GM12878 (cell line): ENCODE measurements around the gene ABCB10. TPM values are rescaled to one million over a fixed set of nuclear protein-coding genes. Genes with fewer than 3 reads are reported as not detected.

Experiments
- ATAC-seq: fragments of 200-7000 bp; cut with Tn5 transposase; 3 replicates; pipeline ENCODE4 v1.9.1; 2020; ENCODE audit warnings: mild to moderate bottlenecking, moderate library complexity
- BruUV-seq: library from RNA; stranded (reverse); fragments of 400-500 nt; replicated peaks from 2 replicates; lab custom pipeline; 2021; lab: Mats Ljungman, UMichigan
- CTCF ChIA-PET: fragments of 300-600 bp; sonication (Branson Sonifier 250); formaldehyde crosslinking; extraction: SDS; loops from one replicate; lab custom pipeline; 2021; ENCODE audit warnings: inconsistent platforms; lab: Yijun Ruan, JAX
- POLR2A ChIA-PET: fragments of 350-600 bp; formaldehyde crosslinking; extraction: SDS; loops from one replicate; lab custom pipeline; 2021; ENCODE audit warnings: inconsistent platforms; lab: Charles Lee
- RAD21 ChIA-PET: fragments of 300-600 bp; sonication (Branson Sonifier 250); formaldehyde crosslinking; loops from one replicate; lab custom pipeline; 2023; ENCODE audit warnings: antibody characterized with exemption; ENCODE audit not compliant: unreplicated experiment; lab: Charles Lee
- SMC1A ChIA-PET: fragments of 300-600 bp; sonication (Branson Sonifier 250); formaldehyde crosslinking; loops from one replicate; lab custom pipeline; 2023; ENCODE audit not compliant: unreplicated experiment, uncharacterized antibody; lab: Charles Lee
- DNase-seq: peaks from one replicate; pipeline ENCODE4 v3.0.0-alpha.2; 2011; ENCODE audit warnings: low read depth, low spot score
- FAIRE-seq: peaks from 3 replicates; lab custom pipeline; 2011; peaks lifted over from hg19 to GRCh38; lab: Jason Lieb, UNC
- H2AFZ ChIP-seq: 2 replicates; pipeline ENCODE4 v1.6.0; 2011; ENCODE audit warnings: low read depth, low read length, control low read depth; ENCODE audit not compliant: control insufficient read depth
- H3K27ac ChIP-seq: 2 replicates; pipeline ENCODE4 v1.5.1; 2011; ENCODE audit warnings: control low read depth; ENCODE audit not compliant: control insufficient read depth, insufficient read depth
- H3K27me3 ChIP-seq, 2 experiments: replicated peaks in 1 of 2; 2 replicates each; pipeline versions ENCODE4 v1.6.0 to v1.6.1; 2011; ENCODE audit warnings: low read length in 1 of 2; ENCODE audit not compliant: control insufficient read depth in 2 of 2, insufficient read depth in 2 of 2
- H3K36me3 ChIP-seq, 2 experiments: 2 replicates each; pipeline ENCODE4 v1.5.1; 2011; ENCODE audit warnings: low read length in 1 of 2; ENCODE audit not compliant: control insufficient read depth in 2 of 2, insufficient read depth in 2 of 2
- H3K4me1 ChIP-seq: 2 replicates; pipeline ENCODE4 v1.6.1; 2011; ENCODE audit warnings: mild to moderate bottlenecking, low read length, moderate library complexity, mixed read lengths; ENCODE audit not compliant: control insufficient read depth, insufficient read depth
- H3K4me2 ChIP-seq: 2 replicates; pipeline ENCODE4 v1.6.0; 2011; ENCODE audit warnings: control low read depth; ENCODE audit not compliant: control insufficient read depth, insufficient read depth
- H3K4me3 ChIP-seq: fragments of 200-600 bp; sonication (generic); 2 replicates; pipeline ENCODE4 v1.5.1; 2016
- H3K79me2 ChIP-seq: 2 replicates; pipeline ENCODE4 v1.6.0; 2011; ENCODE audit warnings: low read length; ENCODE audit not compliant: control insufficient read depth, insufficient read depth
- H3K9ac ChIP-seq: 2 replicates; pipeline ENCODE4 v1.8.0; 2011; ENCODE audit warnings: low read length, control low read depth, mixed read lengths; ENCODE audit not compliant: control insufficient read depth, insufficient read depth
- H3K9me3 ChIP-seq: replicated peaks from 3 replicates; pipeline ENCODE4 v1.5.1; 2011; ENCODE audit warnings: mild to moderate bottlenecking, low read length; ENCODE audit not compliant: control insufficient read depth, insufficient read depth
- H4K20me1 ChIP-seq: 2 replicates; pipeline ENCODE4 v1.6.0; 2011; ENCODE audit not compliant: control insufficient read depth, insufficient read depth
- CBX3 ChIP-seq: fragments of 200-600 bp; sonication (generic); IDR thresholded peaks from 2 replicates; pipeline ENCODE4 v1.6.1; 2016; ENCODE audit warnings: low read depth, borderline replicate concordance
- EED ChIP-seq: sonication (generic); IDR thresholded peaks from 2 replicates; pipeline ENCODE4 v1.6.1; 2016; ENCODE audit warnings: antibody characterized with exemption, low read depth
- GATAD2B ChIP-seq: fragments of 450-650 bp; conservative IDR thresholded peaks from 2 replicates; pipeline ENCODE4 v1.6.1; 2017; ENCODE audit warnings: low read depth, mild to moderate bottlenecking, moderate library complexity
- HDAC2 ChIP-seq: fragments of 200-600 bp; sonication (generic); IDR thresholded peaks from 2 replicates; pipeline ENCODE4 v1.6.1; 2017
- HDGF ChIP-seq: fragments of 450-650 bp; IDR thresholded peaks from 2 replicates; pipeline ENCODE4 v1.6.1; 2016; ENCODE audit warnings: antibody characterized with exemption
- MTA3 ChIP-seq: IDR thresholded peaks from 2 replicates; pipeline ENCODE4 v1.6.1; 2012; ENCODE audit warnings: low read length, inconsistent platforms, borderline replicate concordance
- NR2F1 ChIP-seq: fragments of 450-650 bp; conservative IDR thresholded peaks from 2 replicates; pipeline ENCODE4 v1.6.1; 2017; ENCODE audit warnings: mild to moderate bottlenecking
- RB1 ChIP-seq: fragments of 450-650 bp; formaldehyde crosslinking; IDR thresholded peaks from 2 replicates; pipeline ENCODE4 v1.6.1; 2017; ENCODE audit warnings: mild to moderate bottlenecking, borderline replicate concordance
- RUNX3 ChIP-seq: IDR thresholded peaks from 2 replicates; pipeline ENCODE4 v1.6.1; 2012; ENCODE audit warnings: low read length, inconsistent platforms
- SMARCA5 ChIP-seq: fragments of 450-650 bp; IDR thresholded peaks from 2 replicates; pipeline ENCODE4 v1.6.1; 2017; ENCODE audit warnings: mild to moderate bottlenecking
- SP1 ChIP-seq: IDR thresholded peaks from one replicate; pipeline ENCODE4 v1.6.1; 2011; ENCODE audit warnings: low read depth, low read length
- SRF ChIP-seq, 2 experiments: IDR thresholded peaks; 2 replicates each; pipeline ENCODE4 v1.6.1; 2011; ENCODE audit warnings: low read depth in 2 of 2, low read length in 2 of 2, mild to moderate bottlenecking in 1 of 2, moderate library complexity in 1 of 2
- SUPT20H ChIP-seq: IDR thresholded peaks from 2 replicates; pipeline ENCODE4 v1.6.1; 2011; ENCODE audit warnings: low read depth, mild to moderate bottlenecking, low read length, moderate library complexity, borderline replicate concordance; ENCODE audit not compliant: control insufficient read depth
- ZNF207 ChIP-seq: fragments of 450-650 bp; IDR thresholded peaks from 2 replicates; pipeline ENCODE4 v1.6.1; 2014; ENCODE audit warnings: antibody characterized with exemption, mild to moderate bottlenecking, borderline replicate concordance
- ZNF592 ChIP-seq: fragments of 450-650 bp; IDR thresholded peaks from 2 replicates; pipeline ENCODE4 v1.6.1; 2017; ENCODE audit warnings: mild to moderate bottlenecking, moderate library complexity
- WGBS: methylation state at CpG from one replicate; pipeline ENCODE4 v1.1.6; 2016; ENCODE audit warnings: low lambda C conversion rate; ENCODE audit not compliant: insufficient replicate concordance, insufficient coverage; ENCODE audit errors: missing lambda C conversion rate; 5-methylcytosine and 5-hydroxymethylcytosine counted together
- in situ Hi-C: fragments of 300-500 bp; cut with MboI; formaldehyde crosslinking; loops from 9 replicates; pipeline ENCODE4 v1.14.3; 2018; ENCODE audit warnings: mixed read lengths
- intact Hi-C: fragments of 100-400 bp; cut with micrococcal nuclease; formaldehyde crosslinking; loops from one replicate; pipeline ENCODE4 v1.14.2; 2022; ENCODE audit not compliant: unreplicated experiment
- polyA plus RNA-seq, 11 experiments: library from polyadenylated mRNA; depleted of rRNA in 4 of 11; unstranded in 6 of 11; stranded (reverse) in 5 of 11; fragments of >200 nt; fragmentation: Nextera tagmentation in 4 of 11; fragmentation: Illumina TruSeq in 1 of 11; extraction: Ambion mirVana in 4 of 11; extraction: Trizol in 1 of 11; gene quantifications; 1 replicate in 1 of 11; 2 replicates in 10 of 11; pipeline versions ENCODE4 v1.2.1 to v1.2.3, GENCODE V29; 2011 to 2016; ENCODE audit warnings: inconsistent platforms in 2 of 11, missing spikeins in 2 of 11, low read depth in 1 of 11
- total RNA-seq, 4 experiments: library from RNA; depleted of rRNA in 3 of 4; stranded (reverse); fragments of >200 nt in 3 of 4; fragmentation: Illumina TruSeq in 1 of 4; extraction: Trizol in 1 of 4; gene quantifications; 2 replicates each; pipeline versions ENCODE4 v1.2.1 to v1.2.3, GENCODE V29; 2013 to 2021
- TF ChIP-seq, protein P1 (sequence below): fragments of 450-650 bp; formaldehyde crosslinking; IDR thresholded peaks from 2 replicates; pipeline ENCODE4 v1.5.0; 2022; ENCODE audit warnings: mild to moderate bottlenecking, missing genetic modification characterization

The ABCB10 gene
- total and polyA plus RNA-seq, 10 of the 15 experiments (the other 5 are each of a cell fraction or from before 2014, with no cell fraction given), result 8.0 to 30.5 (median 16.7) TPM

GRCh38 chr1:229495782-229496181 is 62.7 kb downstream of the ABCB10 start (continued):
- TF ChIP-seq SP1, result no peak
- TF ChIP-seq HDAC2, result no peak
- no peak for TF ChIP-seq NR2F1

GRCh38 chr1:229487181-229487580 is 71.3 kb downstream of the ABCB10 start:
- Histone ChIP-seq H3K4me1 (no peaks in the 10 kb centered on the region), H3K36me3 (peaks cover 2 to 22% of the 10 kb centered on the region in 2 experiments; a peak in 3 of 4 replicates), H3K79me2 (no peaks in the 10 kb centered on the region), H3K9ac (no peak overlapping the region), H3K4me2 (no peak overlapping the region), H3K27me3 (no peaks in the 10 kb centered on the region), H3K4me3 (no peak overlapping the region), H4K20me1 (no peaks in the 10 kb centered on the region), H3K9me3 (no peaks in the 10 kb centered on the region), H3K27ac (no peak overlapping the region), H2AFZ (no peak overlapping the region)
- ChIA-PET SMC1A (interaction anchor here (0.6 kb wide), 1 partner anchor 46 kb away, joined by 3 read pairs; no protein-coding TSS in a partner anchor), RAD21 (interaction anchor here (1.1 kb wide), 1 partner anchor 228 kb away, joined by 3 read pairs; no protein-coding TSS in a partner anchor), POLR2A (no interaction called here), CTCF (interaction anchor here (1.3 to 1.9 kb wide), 4 partner anchors 22 to 230 kb away, joined by 3 to 6 read pairs (median 4); partner anchors contain the start of gene NUP133)
- ATAC-seq (no peak), DNase-seq (no peak), FAIRE-seq (peak; percentile 7)
- 0% methylated on average over 1 of the region's 1 CpG for WGBS
- BruUV-seq, result TSS peak; percentile 28
- intact Hi-C loops, result no loop called here
- in situ Hi-C loops, result no loop called here
- TF ChIP-seq ZNF592 (no peak), HDGF (no peak), SMARCA5 (no peak), SUPT20H (no peak), EED (no peak), SRF (IDR thresholded peaks at IDR 0.05; ENCODE audit: low read depth in 2 of 2, low read length in 2 of 2) (no peak), RUNX3 (no peak), GATAD2B (no peak), ZNF207 (no peak), RB1 (no peak), MTA3 (no peak), CBX3 (no peak)
- TF ChIP-seq, protein P1, sequence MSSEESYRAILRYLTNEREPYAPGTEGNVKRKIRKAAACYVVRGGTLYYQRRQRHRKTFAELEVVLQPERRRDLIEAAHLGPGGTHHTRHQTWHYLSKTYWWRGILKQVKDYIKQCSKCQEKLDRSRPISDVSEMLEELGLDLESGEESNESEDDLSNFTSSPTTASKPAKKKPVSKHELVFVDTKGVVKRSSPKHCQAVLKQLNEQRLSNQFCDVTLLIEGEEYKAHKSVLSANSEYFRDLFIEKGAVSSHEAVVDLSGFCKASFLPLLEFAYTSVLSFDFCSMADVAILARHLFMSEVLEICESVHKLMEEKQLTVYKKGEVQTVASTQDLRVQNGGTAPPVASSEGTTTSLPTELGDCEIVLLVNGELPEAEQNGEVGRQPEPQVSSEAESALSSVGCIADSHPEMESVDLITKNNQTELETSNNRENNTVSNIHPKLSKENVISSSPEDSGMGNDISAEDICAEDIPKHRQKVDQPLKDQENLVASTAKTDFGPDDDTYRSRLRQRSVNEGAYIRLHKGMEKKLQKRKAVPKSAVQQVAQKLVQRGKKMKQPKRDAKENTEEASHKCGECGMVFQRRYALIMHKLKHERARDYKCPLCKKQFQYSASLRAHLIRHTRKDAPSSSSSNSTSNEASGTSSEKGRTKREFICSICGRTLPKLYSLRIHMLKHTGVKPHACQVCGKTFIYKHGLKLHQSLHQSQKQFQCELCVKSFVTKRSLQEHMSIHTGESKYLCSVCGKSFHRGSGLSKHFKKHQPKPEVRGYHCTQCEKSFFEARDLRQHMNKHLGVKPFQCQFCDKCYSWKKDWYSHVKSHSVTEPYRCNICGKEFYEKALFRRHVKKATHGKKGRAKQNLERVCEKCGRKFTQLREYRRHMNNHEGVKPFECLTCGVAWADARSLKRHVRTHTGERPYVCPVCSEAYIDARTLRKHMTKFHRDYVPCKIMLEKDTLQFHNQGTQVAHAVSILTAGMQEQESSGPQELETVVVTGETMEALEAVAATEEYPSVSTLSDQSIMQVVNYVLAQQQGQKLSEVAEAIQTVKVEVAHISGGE (CRISPR knock-in tag), result no peak
